ENCODE measurements around the gene ZNF221. TPM values are rescaled to one million over a fixed set of nuclear protein-coding genes. Genes with fewer than 3 reads are reported as not detected.
"Not testable (repeated sequence)": the region's sequence is repeated elsewhere in the genome, so short reads cannot be mapped to it uniquely, and the experiment has no call there.

Gene ZNF221
- total RNA-seq, 2 donors from 2014 or later: 1.4 to 2.1 TPM

DNA sequence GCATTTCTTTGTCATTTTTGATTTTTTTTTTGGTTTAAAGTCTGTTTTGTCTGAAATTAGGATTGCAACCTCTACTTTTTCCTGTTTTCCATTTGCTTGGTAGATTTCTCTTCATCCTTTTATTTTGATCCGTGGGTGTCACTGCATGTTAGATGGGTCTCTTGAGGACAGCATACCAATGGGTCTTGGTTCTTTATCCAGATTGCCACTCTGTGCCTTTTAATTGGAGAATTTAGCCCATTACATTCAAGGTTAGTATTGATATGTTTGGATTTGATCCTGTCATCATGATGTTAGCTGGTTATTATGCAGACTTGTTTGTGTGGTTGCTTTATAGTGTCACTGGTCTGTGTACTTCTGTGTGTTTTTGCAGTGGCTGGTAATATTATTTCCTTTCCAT, 3.6 kb upstream of the ZNF221 start:
- ATAC-seq; intact Hi-C loops (cut with DNase I, micrococcal nuclease); DNase-seq: not testable (repeated sequence)

DNA sequence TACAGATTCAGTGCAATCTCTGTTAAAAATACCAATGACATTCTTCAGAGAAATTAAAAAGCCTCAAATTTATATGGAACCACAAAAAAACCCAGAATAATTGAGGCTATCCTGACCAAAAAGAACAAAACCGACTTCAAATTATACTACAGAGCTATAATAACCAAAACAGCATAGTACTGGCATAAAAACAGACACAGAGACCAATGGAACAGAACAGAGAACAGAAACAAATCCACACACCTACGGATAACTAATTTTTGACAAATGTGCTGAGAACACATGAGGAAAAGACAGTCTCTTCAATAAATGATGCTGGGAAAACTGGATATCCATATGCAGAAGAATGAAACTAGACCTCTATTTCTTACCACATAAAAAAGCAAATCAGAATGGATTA, 1.2 kb upstream of the ZNF221 start:
- DNase-seq; intact Hi-C loops (cut with DNase I, micrococcal nuclease); ATAC-seq: not testable (repeated sequence)

DNA sequence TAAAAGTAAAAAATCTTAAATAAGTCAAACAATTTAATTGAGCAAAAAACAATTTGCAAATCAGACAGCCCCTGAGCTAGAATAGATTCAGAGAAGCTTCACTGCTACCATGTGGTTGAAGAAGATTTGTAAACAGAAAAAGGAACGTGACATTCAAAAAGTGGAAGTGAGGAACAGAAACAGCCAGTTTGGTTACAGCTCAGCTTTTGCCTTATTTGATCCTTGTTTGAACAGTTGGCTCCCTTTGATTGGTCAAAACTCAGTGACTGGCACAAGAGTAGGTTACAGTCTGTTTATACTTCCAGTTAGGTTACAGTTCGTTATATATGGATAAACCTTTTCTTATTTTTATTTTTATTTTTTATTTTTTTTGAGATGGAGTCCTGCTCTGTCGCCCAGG, 5.8 kb downstream of the ZNF221 start:
- no peak for ATAC-seq
- no peak for DNase-seq
- intact Hi-C loops (cut with DNase I, micrococcal nuclease): no loop called here

DNA sequence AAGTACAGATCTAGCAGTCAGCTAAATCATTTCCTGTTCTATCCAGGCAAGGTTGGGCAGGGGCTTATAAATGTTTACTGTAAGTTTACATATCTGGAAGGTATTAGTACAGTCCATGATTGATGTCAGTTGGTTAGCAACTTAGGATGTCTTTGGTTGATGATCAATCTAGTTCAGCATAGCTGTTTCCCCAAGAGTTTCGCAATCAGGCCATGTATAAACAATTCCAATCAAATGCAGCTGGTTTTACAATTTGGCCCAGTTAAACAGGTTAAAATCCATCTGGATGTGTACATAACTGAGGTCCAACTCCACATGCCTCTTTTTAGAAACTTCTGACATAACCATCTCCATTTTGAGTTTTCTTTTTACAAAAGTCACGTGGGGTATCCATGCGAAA, 6.9 kb downstream of the ZNF221 start:
- DNase-seq: no peak
- intact Hi-C loops (cut with DNase I, micrococcal nuclease): no loop called here
- no peak for ATAC-seq

DNA sequence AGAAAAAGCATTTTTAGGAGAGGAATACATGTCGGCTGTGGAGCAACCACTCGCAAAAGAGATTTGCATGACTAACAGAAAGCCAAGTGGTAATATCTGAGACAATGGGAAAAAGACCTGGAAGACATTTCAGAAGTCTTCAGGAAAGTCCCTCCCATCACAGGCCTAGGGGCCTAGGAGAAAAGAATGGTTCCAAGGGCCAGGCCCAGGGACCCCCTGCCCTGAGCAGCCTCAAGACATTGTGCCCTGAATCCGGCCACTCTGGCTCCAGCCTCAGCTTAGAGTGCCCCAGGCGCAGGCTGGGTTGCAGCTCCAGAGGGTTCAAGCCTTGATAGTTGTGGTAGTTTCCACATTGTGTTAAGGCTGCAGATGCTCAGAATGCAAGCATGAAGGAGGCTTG, 9.4 kb downstream of the ZNF221 start:
- ATAC-seq (no peak), DNase-seq (no peak)
- intact Hi-C loops (cut with DNase I, micrococcal nuclease): no loop called here

DNA sequence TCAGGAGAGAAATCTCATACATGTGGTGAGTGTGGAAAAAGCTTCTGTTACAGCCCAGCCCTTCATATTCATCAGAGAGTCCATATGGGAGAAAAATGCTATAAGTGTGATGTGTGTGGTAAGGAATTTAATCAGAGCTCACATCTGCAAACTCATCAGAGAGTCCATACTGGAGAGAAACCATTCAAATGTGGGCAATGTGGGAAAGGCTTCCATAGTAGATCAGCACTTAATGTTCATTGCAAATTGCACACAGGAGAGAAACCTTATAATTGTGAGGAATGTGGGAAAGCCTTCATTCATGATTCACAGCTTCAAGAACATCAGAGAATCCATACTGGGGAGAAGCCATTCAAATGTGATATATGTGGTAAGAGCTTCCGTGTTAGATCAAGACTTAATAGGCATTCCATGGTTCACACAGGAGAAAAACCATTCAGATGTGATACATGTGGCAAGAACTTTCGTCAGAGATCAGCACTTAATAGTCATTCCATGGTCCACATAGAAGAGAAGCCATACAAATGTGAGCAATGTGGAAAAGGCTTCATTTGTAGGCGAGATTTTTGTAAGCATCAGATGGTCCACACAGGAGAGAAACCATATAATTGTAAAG, 15.2 kb downstream of the ZNF221 start:
- ATAC-seq: no peak
- no peak for DNase-seq
- intact Hi-C loops (cut with DNase I, micrococcal nuclease): no loop called here

DNA sequence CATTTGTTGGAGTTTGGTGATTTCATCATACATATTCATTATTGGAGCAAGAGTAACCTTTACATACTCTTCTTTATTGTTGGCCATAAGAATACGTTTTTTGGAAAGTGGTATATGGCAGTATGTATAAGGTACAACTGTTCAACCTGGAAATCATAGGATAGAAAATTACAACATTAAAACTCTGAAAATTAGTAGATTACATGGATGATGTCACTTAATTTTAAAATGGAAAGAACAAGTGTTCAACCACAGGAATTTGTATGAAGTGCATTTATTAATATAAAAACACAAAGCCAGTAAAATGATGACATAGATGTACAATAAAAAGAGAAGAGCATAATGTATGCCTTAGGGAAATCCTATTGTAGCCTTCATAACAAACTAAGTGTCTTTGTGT, 25.7 kb downstream of the ZNF221 start:
- no peak for ATAC-seq
- intact Hi-C loops (cut with DNase I, micrococcal nuclease): no loop called here
- no peak for DNase-seq

DNA sequence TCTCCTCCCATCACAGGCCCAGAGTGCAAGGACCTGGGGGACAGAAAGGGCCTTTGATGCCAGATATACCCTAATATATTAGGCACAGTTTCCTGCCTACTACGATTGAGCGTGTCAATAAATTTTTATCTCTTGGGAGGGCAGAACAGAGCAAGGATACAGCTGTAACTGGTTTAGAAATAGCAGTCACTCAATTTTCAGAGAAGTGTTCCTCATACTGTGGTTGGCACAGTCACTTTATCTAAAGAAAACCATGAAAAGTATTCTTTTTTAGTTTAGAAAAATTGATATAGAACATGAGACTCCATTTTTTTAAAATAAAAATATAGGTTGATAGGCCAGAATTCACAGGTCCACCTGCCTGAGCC, 32.5 kb downstream of the ZNF221 start:
- intact Hi-C loops (cut with DNase I, micrococcal nuclease): no loop called here
- no peak for ATAC-seq
- DNase-seq: no peak

DNA sequence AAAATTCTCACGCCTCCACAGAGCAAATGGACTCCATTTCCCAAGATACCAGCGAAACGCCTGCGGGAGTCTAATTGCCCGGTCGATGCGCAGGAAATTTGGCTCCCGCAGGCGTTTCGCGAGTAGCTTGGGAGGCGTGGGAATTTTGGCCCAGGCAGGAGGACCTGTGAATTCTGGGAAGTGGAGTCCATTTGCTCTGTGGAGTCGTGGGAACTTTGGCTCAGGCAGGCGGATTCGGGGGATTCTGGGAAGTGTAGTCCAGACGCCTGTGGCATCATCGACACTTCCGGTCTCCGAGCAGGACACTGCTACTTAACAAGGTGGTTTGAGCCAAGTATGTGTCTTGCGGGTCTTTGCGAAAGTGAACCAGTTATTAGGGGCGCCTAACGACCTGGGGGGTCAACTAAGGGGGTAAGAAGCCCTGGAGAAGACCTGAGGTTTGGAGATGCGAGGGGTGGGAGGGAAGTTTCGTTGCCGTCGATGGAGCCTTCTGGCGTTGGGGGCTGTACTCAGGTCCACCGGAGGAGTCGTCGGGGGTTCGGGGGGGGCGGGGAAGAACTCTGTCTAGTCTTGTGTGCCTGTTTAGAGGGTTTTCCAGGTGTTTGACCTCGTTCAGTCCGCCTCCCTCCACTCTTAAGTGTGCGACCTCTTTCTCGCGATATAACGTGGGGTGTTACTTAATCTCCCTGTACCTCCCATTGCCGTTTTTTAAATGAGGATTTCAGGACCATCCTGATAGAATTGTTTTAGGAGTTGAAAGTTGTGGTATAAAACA, 33.1 kb downstream of the ZNF221 start, which contains the start of gene ZNF155:
Gene ZNF155 (plus strand): TSS at position 277 of the 775 bp plus-strand sequence. CDS start 4,356 bp downstream, outside the sequence.
- peak; percentile 100 for ATAC-seq
- intact Hi-C loops (cut with DNase I, micrococcal nuclease): loop anchor here in 1 of 2 donors (2.0 kb wide), 1 partner anchor 67 kb away; no protein-coding TSS in a partner anchor
- DNase-seq: peak; percentile 84 to 95

DNA sequence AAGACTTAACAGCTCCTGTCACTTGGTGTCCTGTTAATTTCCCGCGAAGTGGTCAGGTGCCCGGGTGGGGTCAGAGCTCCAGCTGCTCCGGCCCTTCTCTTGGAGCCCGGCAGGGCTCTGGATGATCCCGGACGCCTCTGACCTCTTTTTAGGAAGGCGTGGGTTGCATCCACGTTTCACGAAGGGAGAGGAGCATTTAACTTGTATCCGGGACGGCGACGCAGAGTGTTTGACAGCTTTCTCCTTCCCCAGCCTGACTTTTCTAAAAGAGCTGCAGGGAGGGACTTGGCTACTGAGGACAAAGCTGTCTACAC, 33.6 kb downstream of the ZNF221 start:
- peak in 1 of 2 donors; percentile 19 for DNase-seq
- intact Hi-C loops (cut with DNase I, micrococcal nuclease): loop anchor here in 1 of 2 donors (2.0 kb wide), 1 partner anchor 66 kb away; no protein-coding TSS in a partner anchor
- ATAC-seq: peak; percentile 45

DNA sequence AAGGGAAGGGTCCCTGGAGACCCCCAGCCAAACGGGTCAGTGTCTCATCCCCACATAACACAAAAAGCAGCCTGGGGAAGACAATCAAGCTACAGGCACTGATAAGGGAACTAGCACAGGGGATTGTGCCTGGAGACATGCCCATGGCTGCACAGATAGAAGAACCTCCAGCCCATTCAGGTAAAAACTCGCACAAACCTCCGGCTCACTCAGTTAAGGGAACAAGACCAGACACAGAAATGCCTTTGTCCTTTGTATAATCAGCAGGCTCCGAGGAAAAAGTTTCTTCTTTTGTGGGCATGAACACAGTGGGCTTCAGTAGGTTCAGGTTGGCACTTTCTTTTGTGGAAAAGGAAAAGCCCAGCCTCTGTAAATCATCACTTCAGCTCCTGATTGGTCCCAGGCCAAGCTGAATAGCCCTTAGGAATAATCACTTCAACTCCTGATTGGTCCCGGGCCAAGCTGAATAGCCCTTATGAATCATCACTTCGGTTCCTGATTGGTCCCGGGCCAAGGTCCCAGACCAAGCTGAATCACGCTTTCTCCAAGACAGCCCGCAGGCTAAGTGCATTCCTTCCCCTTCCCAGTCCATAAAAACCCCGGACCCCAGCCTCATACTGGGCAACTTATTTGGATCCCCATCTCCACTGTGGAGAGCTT, 46.7 kb downstream of the ZNF221 start:
- no peak for DNase-seq
- intact Hi-C loops (cut with DNase I, micrococcal nuclease): no loop called here

DNA sequence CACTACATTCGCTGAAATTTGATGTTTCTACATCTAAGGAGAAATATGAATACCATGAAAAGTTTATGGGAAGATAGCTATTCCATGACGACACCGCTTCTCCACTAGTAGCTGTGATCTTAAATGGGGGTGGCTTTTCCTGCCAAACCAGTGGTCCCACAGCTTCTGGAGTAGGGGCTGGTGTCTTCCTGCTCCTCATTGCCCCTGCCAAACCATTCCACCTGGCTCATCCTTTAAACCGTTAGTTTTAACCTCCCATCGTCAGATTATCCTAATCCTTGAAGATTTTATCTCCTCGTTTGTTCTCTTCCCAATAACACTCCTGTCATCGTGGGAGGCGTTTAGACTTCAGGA, 51.2 kb downstream of the ZNF221 start:
- DNase-seq: no peak
- intact Hi-C loops (cut with DNase I, micrococcal nuclease): no loop called here
- ATAC-seq: no peak

More for the DNA sequence above, 46.7 kb downstream of the ZNF221 start:
- no peak for ATAC-seq

DNA sequence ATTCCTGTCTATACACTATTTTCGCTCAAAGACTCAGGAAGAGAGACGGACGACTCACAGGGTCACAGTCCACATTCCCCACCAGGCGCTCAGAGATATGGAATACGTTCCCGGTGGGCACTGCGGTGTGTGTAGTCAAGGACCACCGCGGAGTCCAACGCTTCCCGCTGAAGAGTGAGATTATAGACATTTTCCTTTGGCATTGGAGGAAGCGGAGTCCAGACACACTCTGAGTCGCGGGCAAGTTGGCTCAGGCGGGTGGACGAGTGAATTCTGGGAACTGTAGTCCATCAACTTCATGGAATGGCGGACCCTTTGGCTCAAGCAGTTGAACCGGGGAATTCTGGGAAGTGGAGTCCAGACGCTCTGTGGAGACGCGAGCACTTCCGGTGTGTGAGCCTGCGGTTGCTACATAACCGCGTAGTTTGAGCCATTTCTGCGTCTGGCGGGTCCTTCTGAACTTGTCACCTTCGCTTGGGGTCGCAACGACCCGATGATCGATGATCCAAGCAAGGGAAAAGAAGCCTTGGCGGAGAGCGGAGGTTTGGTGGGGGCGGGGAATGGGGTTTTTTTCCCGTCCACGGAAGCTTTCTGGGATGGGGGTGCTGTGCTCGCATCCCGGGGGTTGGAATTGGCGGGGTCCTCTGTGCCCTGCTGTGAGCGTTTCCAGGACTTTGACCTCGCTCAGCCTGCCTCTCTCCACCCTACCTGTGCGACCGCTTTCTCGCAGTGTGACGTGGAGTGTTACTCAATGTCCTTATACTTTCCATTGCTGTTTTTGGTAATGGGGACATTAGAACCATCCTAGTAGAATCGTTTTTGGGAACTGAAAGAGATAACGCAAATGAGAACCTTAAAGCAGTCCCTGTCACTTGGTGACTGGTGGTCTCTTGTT, 51.8 kb downstream of the ZNF221 start, which contains the start of gene ZNF230:
Gene ZNF230 (plus strand): TSS at position 392 of the 895 bp plus-strand sequence. CDS start 4,122 bp downstream, outside the sequence.
- DNase-seq (peak; percentile 88 to 94), ATAC-seq (peak; percentile 100)
- intact Hi-C loops (cut with DNase I, micrococcal nuclease): no loop called here

DNA sequence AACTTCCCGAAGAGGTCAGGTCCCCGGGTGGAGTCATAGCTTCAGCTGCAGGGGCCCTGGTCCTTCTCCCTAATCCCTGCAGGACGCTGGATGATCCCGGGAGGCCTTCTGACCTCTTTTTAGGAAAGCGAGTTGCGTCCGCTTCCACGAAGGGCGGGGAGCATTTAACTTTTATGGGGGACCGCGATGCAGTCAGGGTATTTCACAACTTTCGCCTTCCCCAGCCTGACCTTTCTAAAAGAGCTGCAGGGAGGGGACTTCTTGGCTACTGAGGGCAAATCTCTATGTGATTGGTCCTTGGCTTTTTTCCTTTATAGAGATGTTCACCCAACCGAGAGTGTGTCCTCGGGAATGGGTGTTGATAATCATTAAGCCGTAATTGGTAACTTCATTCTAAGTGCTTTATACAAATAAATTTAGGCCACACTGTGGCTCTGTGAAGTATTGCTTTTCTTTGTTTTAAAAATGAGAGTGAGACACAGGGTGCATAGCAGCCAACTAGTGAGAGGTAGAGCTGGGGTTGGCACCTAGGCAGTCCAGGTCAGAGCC, 52.5 kb downstream of the ZNF221 start:
- intact Hi-C loops (cut with DNase I, micrococcal nuclease): no loop called here
- ATAC-seq: peak; percentile 11
- DNase-seq: peak in 1 of 2 donors; percentile 11

DNA sequence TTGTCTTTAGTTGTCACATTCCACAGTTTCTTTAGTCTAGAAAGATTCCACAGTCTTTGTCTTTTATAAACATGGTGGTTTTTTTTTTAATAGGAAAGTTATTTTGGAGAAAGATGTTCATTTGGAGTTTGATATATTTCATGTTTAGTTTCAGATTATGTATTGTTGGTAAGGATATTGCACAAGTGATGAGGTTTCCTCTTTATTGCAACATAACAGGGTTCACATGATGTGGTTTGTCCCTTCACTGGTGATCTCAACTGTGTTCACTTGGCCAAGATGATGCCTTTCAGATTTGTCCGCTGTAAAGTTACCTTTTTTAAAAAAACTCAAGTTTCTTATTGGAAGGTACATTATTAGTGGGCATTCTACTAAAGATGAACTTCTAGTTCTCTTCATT, 54.9 kb downstream of the ZNF221 start:
- intact Hi-C loops (cut with DNase I, micrococcal nuclease): no loop called here
- ATAC-seq (no peak), DNase-seq (no peak)

DNA sequence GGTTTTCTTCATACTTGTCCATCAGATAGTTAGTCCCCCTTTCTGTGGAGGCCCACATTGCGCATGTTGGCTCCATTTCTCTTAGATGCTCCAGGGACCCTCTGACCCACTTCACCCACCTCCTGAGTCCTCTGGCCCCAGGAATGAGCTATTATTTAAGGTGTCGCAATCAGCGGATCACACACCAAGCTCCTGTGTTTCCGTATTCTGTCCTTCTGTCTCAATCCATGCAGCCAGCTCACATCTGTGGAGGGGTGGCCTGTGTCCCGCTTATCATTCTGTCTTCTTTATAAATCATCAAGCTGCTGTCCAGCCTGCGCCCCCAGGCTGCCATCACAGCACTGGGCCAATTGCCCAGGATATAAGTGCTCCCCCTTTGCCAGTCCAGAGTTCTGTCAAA, 56.4 kb downstream of the ZNF221 start:
- DNase-seq: no peak
- no peak for ATAC-seq
- intact Hi-C loops (cut with DNase I, micrococcal nuclease): no loop called here

DNA sequence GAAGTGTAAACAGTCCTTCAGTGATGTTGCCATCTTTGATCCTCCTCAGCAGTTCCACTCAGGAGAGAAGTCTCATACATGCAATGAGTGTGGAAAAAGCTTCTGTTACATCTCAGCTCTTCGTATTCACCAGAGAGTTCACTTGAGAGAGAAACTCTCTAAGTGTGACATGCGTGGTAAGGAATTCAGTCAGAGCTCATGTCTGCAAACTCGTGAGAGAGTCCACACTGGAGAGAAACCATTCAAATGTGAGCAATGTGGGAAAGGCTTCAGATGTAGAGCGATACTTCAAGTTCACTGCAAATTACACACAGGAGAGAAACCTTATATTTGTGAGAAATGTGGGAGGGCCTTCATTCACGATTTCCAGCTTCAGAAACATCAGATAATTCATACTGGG, 59.4 kb downstream of the ZNF221 start:
- ATAC-seq: no peak
- intact Hi-C loops (cut with DNase I, micrococcal nuclease): no loop called here
- no peak for DNase-seq
